GM19372 (cell line): ENCODE data around the gene AQP5.

Source experiments
- ATAC-seq: cut with Tn5 transposase; IDR thresholded peaks from one replicate; pipeline ENCODE4 v1.9.1; 2021; ENCODE audit warnings: mild to moderate bottlenecking, low read depth, moderate library complexity; ENCODE audit not compliant: unreplicated experiment

Gene AQP5

GRCh38 chr12:49962861-49963765 is 1.4 kb downstream of the AQP5 start:
- no peak for ATAC-seq

- no peak for ATAC-seq
These were observed 2.5 kb downstream of the AQP5 start for GRCh38 chr12:49963976-49964815.

GRCh38 chr12:49964849-49965624 is 3.4 kb downstream of the AQP5 start:
- no peak for ATAC-seq

GRCh38 chr12:49965836-49966235 is 4.2 kb downstream of the AQP5 start:
- no peak for ATAC-seq

- no peak for ATAC-seq
These were observed 4.9 kb downstream of the AQP5 start for GRCh38 chr12:49966511-49967041.

- ATAC-seq, result peak; percentile 63
These were observed 5.5 kb downstream of the AQP5 start for GRCh38 chr12:49967042-49967776.

- ATAC-seq, result no peak
These were observed 6.1 kb downstream of the AQP5 start for GRCh38 chr12:49967777-49968250.

- no peak for ATAC-seq
These were observed 6.8 kb downstream of the AQP5 start for GRCh38 chr12:49968471-49968870.

GRCh38 chr12:49969027-49969426 is 7.4 kb downstream of the AQP5 start:
- ATAC-seq, result no peak

- no peak for ATAC-seq
These were observed 8.2 kb downstream of the AQP5 start for GRCh38 chr12:49969651-49970429.

- ATAC-seq, result no peak
These were observed 9.0 kb downstream of the AQP5 start for GRCh38 chr12:49970658-49971057.

GRCh38 chr12:49971141-49971540 is 9.5 kb downstream of the AQP5 start:
- no peak for ATAC-seq

- ATAC-seq, result no peak
These were observed 10.5 kb downstream of the AQP5 start for GRCh38 chr12:49972129-49972528.

- no peak for ATAC-seq
These were observed 11.1 kb downstream of the AQP5 start, which contains the start of gene AQP6 for GRCh38 chr12:49972641-49973360. Gene AQP6 (plus strand): TSS chr12:49972947. CDS start chr12:49973174, 227 bp downstream.

GRCh38 chr12:49973361-49973830 is 11.7 kb downstream of the AQP5 start:
- no peak for ATAC-seq

GRCh38 chr12:49974231-49974675 is 12.6 kb downstream of the AQP5 start:
- no peak for ATAC-seq

- no peak for ATAC-seq
These were observed 13.1 kb downstream of the AQP5 start for GRCh38 chr12:49974677-49975317.
